HuH-7.5 (cell line): ENCODE results near the gene MPP7.

Source experiments
- DNase-seq: peaks from one replicate; pipeline ENCODE4 v3.0.0; 2011; ENCODE audit warnings: low spot score

The MPP7 gene

DNA sequence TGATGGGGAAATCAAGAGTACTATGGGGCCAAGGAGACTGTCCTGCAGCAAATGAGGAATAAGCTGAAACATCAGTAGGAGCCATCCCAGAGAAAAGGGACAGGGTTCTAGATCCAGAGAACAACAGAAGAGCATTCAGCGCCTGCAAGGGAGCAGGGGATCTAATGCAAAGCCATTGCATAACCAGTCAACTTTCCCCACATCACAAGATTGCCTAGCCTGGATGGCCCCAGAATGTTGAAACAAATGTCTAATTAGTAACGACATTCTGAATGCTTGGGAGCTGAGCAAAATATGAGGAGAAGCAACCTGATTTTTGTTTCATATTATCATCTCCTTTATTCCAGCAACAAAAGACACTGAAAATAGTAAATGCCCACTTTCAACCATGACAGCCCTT lies 2.7 kb upstream of the MPP7 start:
- no peak for DNase-seq

DNA sequence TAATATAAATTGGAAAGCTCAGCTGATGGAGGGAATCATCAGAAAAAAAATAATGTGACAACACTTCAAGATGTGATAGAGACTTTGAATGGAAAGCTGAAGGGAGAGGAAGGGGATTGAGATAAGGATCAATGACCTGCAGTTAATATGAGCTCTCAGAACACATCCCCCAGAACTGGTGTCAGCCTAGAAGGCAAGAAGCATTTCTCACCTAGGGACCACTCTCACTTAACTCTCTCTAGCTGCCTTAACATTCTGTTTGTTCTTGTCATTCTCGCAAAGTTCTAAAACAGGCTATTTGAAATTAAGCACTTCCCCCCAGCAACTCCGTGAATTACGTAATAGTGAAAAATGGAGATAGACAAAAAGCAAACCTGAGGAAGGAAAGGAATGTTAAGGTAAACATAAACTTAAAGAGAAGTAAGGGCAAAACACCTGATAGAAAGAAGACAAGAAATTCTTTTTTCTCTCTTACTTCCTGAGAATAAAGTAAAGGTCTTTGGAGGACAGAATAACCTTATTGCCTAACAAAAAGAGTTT lies 1.2 kb upstream of the MPP7 start:
- DNase-seq: no peak

- peak; percentile 15 for DNase-seq
Observed at GRCh38 chr10:28302012-28302637, 739 bp downstream of the MPP7 start.

DNA sequence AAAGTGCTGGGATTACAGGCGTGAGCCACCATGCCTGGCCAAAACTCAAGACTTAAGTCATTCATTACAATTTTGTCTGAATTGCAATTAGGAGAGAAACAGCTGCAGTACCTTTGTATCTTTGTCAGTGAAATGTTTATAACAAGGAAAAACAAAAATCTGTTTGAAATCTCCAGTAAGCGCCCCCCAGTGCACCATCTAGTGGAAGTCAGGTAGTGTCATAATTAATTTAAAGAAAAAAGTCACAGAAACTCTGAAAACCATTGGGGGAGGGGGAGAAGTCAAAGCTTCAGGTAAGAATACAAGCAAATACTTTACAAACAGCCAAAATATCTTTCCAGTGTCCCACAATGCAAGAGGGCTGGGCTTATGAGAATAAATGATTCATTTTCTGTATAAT lies 2.8 kb downstream of the MPP7 start:
- no peak for DNase-seq

DNA sequence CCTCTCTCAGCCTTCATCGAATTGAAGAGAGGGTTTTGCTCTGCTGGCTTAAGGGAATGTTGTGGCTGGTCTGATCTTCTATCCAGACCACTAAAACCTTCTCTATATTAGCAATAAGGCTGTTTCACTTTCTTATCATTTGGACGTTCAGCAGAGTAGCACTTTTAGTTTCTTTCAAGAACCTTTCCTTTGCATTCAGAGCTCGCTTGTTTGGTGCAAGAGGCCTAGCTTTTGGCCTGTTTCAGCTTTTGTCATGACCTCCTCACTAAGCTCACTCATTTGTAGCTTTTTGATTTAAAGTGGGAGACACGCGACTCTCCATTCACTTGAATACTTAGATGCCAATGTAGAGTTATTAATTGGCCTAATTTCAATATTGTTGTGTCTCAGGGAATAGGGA lies 3.9 kb downstream of the MPP7 start:
- no peak for DNase-seq

- no peak for DNase-seq
Observed at GRCh38 chr10:28296023-28296422, 6.8 kb downstream of the MPP7 start.

DNA sequence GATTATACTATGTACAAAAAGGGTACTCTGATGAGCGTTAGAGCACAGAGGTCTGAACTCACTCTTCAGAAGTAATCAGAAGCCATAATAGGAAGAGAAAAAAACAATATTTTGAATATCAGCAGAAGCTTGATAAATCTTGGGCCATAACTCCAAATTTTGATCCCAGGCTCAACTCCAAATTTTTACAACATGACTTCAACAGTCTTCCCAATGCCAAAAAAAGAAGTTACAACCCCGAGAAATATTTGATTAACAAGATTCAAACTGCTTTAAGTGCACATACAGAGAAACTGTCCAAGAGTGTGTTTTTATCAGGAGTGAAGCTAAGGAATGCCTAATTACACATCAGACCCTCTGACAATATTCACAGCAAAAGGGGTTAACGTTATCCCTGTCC lies 7.5 kb downstream of the MPP7 start:
- DNase-seq: no peak

- DNase-seq: no peak
Observed at GRCh38 chr10:28294809-28295208, 8.1 kb downstream of the MPP7 start.

- no peak for DNase-seq
Observed at GRCh38 chr10:28294169-28294532, 8.7 kb downstream of the MPP7 start.

DNA sequence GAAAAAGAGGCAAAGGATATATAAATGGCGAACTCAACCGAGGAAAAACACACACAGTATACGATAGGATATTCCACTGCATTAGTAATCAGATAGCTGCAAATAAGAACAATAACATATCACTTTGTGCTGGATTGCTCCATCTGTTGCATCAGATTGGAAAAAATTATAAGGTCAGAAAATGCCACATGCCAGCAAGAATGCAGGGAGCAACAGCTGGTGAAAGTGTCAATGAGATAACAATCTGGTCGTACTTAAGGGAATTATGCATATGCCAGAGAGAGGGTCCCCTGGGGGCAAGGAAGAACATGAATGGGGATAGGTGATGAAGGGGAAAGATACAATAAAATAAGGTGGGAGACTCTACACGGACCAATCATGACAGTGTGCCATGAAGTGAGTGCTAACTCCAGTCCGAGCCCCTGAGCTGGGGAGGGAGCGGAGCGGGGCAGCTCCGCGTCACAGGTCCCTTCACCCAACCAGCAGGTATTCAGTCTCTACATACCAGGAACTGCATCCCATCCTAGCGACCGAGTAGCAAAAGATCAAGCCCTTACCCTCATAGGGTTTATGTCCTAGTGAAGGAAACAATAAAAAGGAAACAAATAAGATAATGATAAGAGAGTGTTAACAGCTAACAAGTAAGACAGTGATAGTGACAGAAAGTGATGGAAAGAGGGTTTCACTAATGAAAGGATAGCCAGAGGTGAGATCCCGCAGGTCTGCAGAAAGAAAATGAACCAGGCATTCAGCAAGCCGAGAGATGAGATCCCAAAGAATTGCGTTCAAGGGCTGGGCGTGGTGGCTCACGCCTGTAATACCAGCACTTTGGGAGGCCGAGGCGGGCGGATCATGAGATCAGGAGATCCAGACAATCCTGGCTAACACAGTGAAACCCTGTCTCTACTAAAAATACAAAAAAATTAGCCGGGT lies 9.4 kb downstream of the MPP7 start:
- DNase-seq: no peak

DNA sequence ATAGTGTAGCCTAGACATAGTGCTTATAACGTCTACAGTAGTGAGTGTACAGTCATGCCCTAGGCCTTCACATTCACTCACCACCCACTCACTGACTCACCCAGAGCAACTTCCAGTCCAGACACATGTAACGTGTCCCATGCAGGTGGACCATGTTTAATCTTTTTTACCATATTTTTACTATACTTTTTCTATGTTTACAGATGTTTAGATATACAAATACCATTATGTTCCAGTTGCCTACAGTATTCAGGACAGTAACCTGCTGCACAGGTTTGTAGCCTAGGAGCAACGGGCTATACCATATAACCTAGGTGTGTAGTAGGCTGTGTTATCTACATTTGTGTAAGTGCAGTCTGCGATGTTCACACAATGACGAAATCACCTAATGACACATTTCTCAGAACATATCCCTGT lies 11.0 kb downstream of the MPP7 start:
- no peak for DNase-seq

DNA sequence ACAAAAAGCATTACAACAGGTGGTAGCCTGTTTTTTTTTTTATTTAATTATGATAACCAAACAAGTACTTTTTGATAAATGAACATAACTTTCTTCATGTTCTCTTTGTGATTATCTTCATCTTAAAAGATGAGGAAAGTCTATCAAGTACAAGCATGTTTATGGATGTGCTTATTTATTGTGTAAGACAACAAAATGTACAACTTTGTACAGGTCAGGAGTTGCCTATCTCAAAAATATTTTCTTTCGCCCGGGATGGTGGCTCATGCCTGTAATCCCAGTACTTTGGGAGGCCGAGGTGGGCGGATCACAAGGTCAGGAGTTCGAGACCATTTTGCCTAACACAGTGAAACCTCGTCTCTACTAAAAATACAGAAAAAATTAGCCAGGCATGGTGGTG lies 17.0 kb downstream of the MPP7 start:
- no peak for DNase-seq

GRCh38 chr10:28284126-28284525 lies 18.7 kb downstream of the MPP7 start:
- no peak for DNase-seq

GRCh38 chr10:28283251-28283650 lies 19.6 kb downstream of the MPP7 start:
- DNase-seq: no peak

GRCh38 chr10:28282336-28282735 lies 20.5 kb downstream of the MPP7 start:
- no peak for DNase-seq

- no peak for DNase-seq
Observed at GRCh38 chr10:28281726-28282315, 21.0 kb downstream of the MPP7 start.

DNA sequence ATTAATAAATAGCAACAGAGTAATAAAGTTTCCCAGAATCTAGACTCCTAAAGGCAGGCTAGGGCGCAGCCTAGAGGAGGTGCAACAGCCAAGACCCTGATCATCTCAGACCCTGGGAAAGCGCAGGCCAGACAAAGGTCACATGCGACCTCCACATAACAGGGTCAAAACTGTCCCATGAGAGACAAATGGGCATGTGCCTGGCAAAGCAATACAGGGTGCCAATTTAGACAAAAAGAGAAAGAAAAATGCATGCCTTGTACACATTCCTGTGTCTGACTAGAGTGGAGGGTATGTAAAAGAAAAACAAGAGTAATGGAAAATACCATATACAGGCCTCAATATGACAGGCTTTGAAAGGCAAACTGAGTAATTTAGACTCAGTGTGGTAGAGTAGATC lies 22.2 kb downstream of the MPP7 start:
- DNase-seq: no peak

DNA sequence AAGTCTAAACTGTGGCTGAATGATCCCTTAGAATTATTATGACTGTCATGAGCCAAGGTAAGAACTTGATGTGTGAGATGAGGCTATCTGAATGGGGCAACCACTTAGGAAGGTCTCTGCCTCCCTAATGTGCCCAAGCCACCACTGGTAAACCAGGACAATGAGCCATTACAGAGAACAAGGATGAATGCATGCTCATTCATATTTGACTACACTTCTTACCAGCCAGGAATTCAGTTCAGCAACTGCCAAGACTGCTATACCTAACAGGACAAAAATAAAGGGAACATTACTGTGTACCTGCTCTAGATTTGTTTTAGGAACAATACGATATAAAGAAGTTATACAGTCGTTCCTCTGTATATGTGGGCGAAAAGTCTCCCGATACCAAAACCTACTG lies 23.0 kb downstream of the MPP7 start:
- no peak for DNase-seq

- DNase-seq: no peak
Observed at GRCh38 chr10:28278842-28279241, 24.0 kb downstream of the MPP7 start.

DNA sequence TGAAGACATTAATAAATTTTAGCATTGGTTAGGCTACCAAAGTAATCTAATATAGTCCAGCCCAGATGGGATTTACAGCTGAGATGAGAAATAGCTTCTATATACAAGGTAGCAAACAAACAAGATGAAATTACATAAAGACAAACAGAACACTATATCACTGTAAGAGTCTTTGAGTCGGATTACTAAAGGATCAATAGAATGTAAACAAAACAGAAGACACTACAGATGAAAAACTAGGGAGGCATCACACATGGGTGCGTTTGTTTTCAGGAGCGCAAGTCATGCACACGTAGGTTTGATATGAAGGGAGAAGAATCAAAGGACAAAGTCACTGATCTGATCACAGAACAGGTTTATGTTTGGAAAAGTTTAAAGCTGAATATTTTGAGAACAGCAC lies 26.5 kb downstream of the MPP7 start:
- DNase-seq: no peak

GRCh38 chr10:28274475-28274874 lies 28.4 kb downstream of the MPP7 start:
- no peak for DNase-seq

- DNase-seq: no peak
Observed at GRCh38 chr10:28273343-28273742, 29.5 kb downstream of the MPP7 start.

GRCh38 chr10:28269842-28270456 lies 32.9 kb downstream of the MPP7 start:
- no peak for DNase-seq
